ENCODE results near the gene KCNQ1.

DNA sequence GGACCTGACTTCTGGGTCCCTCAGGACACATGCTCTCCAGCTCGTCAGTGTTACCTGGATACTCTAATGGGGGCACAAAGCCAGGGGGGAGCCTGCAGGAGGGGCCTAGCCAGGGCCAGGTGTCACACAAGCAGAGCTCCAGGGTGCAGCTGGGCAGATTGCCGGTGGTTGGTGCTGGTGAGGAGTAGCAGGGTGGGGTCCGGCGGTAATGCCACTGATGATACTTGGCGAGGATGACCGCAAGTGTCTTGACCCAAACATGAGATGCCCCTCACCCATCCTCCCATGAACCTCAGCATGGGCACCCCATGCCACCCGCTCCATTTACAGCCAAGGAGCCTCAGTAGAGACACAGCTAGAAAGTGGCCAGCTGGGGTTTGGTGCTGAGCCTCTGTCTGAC, 270.1 kb downstream of the KCNQ1 start:
- no peak for TF ChIP-seq CTCF (IDR thresholded peaks at IDR 0.05)
- no peak for TF ChIP-seq POLR2AphosphoS5 (IDR thresholded peaks at IDR 0.05)
- no peak for TF ChIP-seq EP300 (IDR thresholded peaks at IDR 0.05)
- TF ChIP-seq POLR2A (IDR thresholded peaks at IDR 0.05) = no peak

Measured in sigmoid colon (tissue), 4 donors.